Measurements from ENCODE around the gene ATXN10.

Gene ATXN10

DNA sequence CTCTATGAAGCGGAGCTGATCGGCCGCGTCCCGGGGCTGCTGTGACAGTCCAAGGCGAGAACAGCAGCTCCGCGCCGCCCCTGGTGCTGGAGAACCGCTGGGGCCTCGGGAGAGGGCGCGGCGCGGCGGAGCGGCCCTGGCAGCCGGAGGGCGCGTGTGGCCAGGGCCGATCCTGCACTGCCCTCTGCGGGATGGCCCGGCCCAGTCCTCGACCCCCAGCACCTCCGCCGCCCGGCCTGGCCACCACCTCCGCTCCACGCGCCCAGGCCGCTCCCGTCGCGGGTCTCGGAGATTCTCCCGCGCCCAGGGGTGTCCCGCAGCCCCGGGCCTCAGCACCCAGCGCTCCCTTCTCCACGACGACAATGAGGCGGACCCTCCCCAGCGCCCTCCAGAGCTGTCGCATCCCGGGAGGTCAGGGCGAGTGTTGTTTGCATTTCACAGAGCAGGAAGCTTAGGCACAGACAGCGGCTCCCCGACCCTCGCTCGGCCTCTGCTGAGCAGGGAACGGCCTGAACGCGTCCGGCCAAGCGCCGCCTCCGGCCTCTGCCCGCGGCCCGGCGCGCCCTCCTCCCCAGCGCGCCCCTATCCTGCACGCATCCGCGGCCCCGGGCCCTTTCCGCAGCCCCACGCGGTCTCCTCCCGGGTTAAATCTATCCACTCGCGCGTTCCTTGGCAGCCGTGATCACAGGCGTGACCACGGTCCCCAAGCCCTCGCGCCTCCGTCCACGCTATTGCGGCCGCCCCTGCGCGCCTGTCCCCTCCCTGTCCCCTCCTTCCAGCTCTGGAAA lies 195.7 kb downstream of the ATXN10 start:
- no peak for DNase-seq (ENCODE audit: extremely low read depth, low read depth)
- TF ChIP-seq, protein P1, sequence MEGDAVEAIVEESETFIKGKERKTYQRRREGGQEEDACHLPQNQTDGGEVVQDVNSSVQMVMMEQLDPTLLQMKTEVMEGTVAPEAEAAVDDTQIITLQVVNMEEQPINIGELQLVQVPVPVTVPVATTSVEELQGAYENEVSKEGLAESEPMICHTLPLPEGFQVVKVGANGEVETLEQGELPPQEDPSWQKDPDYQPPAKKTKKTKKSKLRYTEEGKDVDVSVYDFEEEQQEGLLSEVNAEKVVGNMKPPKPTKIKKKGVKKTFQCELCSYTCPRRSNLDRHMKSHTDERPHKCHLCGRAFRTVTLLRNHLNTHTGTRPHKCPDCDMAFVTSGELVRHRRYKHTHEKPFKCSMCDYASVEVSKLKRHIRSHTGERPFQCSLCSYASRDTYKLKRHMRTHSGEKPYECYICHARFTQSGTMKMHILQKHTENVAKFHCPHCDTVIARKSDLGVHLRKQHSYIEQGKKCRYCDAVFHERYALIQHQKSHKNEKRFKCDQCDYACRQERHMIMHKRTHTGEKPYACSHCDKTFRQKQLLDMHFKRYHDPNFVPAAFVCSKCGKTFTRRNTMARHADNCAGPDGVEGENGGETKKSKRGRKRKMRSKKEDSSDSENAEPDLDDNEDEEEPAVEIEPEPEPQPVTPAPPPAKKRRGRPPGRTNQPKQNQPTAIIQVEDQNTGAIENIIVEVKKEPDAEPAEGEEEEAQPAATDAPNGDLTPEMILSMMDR (IDR thresholded peaks at IDR 0.05; ENCODE audit: low read depth, low read length) = peak; percentile 23

DNA sequence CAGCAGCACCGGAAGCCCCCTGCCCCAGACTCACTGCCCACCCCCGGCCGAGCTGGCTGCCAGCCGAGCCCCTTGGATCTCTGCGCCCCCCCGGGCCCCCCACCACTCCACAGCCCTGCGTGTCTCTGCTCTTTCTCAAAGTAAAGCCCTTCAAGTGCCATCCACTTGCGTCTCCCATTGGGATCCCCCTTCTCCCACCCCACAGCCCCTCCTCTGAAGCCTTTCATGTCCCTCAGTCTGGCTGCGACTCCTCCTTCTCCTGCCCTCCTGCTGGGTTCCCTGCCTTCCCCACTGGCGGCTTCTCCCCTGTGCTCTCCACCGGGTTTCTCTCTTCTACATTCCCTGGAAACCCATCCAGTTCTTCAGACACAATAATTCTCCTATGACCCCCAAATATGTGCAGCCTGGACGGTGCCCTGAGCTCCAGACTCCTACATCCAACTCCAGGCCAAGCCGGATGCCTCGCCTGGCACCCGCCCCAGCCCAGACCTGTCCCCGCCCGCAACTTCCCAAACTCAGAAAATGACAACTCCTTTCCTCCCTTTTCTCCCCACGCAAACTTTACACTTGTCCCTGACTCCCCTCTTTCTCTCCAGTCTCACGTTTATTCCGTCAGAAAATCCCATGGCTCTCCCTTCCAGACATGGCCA lies 196.4 kb downstream of the ATXN10 start:
- no peak for DNase-seq (ENCODE audit: extremely low read depth, low read depth)
- TF ChIP-seq, protein P1 (IDR thresholded peaks at IDR 0.05; ENCODE audit: low read depth, low read length) = no peak

DNA sequence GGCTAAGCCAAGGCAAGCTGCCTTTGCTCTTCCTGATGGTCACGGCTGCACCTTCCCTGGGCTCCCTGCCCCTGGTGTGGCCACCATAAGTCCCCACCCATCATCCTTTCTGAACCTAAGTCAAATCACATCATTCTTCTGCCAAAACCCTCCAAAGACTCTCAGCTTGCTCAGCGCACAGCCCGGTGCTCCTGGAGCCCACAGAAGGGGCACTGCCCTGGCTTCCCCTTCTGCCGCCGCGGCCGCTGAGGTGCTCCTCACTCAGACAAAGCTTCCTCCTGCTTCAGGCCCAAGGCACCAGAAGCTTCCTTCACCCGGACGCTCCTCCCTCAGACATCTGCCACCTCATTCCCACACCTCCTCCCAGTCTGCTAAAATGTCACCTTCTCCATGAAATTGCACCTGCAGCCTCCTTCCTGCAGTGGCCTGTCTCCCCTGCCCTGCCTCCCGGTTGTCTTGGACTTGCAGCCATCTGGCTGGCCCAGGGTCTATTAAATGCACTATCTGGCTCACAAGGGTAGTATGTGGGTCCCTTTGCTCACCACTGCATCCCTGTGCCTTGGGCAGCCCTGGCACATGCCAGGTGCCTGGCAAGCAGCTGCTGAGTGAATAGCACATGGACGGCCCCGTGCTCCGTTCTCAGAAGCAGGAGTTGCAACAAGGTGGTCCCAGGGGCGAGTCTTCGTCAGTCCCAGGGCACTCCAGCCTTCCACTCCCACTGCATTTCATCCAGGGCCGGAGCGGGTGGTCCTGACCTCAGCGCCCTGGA lies 197.1 kb downstream of the ATXN10 start:
- no peak for DNase-seq (ENCODE audit: extremely low read depth, low read depth)
- TF ChIP-seq, protein P1 (IDR thresholded peaks at IDR 0.05; ENCODE audit: low read depth, low read length) = no peak

DNA sequence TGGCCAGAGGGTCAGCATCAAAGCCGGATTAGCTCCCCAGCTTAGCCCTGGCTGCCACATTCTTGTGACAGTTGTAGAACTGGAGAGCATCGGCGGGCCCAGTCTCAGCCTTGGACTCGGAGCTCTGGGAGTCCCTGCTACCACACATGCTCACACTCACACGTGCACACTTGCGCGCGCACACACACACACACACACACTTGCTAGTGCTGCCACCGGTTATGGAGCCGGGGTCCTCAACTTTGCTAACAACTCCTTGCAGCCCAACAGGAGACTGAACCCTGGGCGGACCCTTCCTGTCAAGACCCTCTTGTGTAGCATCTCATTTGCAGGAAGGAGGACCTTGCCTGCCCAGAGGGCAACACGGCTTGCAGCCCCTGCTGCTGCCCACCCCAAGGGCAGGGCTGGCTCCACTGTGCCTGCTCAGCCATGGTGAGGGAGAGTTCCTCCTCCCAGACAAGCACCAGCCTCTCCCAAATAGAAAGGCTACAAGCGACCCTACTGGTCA lies 197.8 kb downstream of the ATXN10 start:
- no peak for DNase-seq (ENCODE audit: extremely low read depth, low read depth)
- TF ChIP-seq, protein P1 (IDR thresholded peaks at IDR 0.05; ENCODE audit: low read depth, low read length) = no peak

DNA sequence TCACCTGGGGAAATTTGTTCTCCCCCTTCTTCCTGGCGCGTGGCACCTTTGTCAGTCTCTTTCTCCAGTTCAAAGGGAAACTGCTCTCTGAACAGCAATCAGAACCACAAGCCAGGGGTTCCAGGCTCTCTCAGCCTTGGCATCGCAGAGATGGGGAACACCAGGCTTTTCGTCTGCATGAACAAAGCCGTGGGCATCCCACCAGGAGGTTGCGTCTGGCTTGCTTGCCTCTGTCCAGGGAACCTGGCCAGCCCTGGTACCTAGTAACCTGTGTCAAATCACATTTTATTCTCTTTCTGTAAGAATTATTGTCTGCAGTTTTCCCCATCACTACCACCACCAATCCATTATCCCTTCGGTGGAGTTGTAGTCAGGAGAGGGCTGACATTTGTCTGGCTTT lies 198.4 kb downstream of the ATXN10 start:
- no peak for DNase-seq (ENCODE audit: extremely low read depth, low read depth)
- TF ChIP-seq, protein P1 (IDR thresholded peaks at IDR 0.05; ENCODE audit: low read depth, low read length) = no peak

DNA sequence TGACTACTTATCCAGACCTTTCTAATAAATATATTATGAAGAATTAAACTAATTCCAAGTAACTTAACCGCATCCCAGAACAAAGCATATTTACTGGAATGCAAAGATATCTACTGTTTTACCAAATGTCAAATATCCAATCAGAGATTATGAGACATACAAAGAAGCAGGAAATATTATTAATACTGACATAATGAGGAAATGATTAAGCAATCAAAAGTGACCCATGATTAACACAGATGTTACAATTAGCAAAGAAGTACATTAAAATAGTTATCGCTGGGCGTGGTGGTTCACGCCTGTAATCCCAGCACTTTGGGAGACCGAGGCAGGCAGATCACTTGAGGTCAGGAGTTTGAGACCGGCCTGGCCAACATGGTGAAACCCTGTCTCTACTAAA lies 200.1 kb downstream of the ATXN10 start:
- DNase-seq (ENCODE audit: extremely low read depth, low read depth) = no peak
- TF ChIP-seq, protein P1 (IDR thresholded peaks at IDR 0.05; ENCODE audit: low read depth, low read length) = no peak

All from AG09319 (cell line).